IPS-NIHi7 (cell line): ENCODE results near the gene ANKRD33.
"Not testable (repeated sequence)": the region's sequence is repeated elsewhere in the genome, so short reads cannot be mapped to it uniquely, and the experiment has no call there.

Experiments
- DNase-seq: peaks from one replicate; pipeline ENCODE4 v3.0.0; 2012; ENCODE audit warnings: mixed read lengths; ENCODE audit errors: extremely low spot score

ANKRD33 gene

GRCh38 chr12:51879102-51879501 lies 8.8 kb upstream of the ANKRD33 start:
- no peak for DNase-seq

- DNase-seq = no peak
Measured at GRCh38 chr12:51883295-51883694, 4.6 kb upstream of the ANKRD33 start.

- no peak for DNase-seq
Measured at GRCh38 chr12:51883998-51884675, 3.8 kb upstream of the ANKRD33 start.

- no peak for DNase-seq
Measured at GRCh38 chr12:51884676-51885229, 3.1 kb upstream of the ANKRD33 start.

GRCh38 chr12:51885294-51886020 lies 2.4 kb upstream of the ANKRD33 start:
- not testable (repeated sequence) for DNase-seq

- DNase-seq = peak; percentile 51
Measured at GRCh38 chr12:51886021-51886710, 1.7 kb upstream of the ANKRD33 start.

GRCh38 chr12:51888316-51889215 lies 663 bp downstream of the ANKRD33 start:
- peak; percentile 11 for DNase-seq

GRCh38 chr12:51889216-51890132 lies 1.6 kb downstream of the ANKRD33 start:
- DNase-seq = peak; percentile 18

GRCh38 chr12:51890133-51890464 lies 2.2 kb downstream of the ANKRD33 start:
- DNase-seq = no peak

- DNase-seq = peak; percentile 7
Measured at GRCh38 chr12:51890511-51891171, 2.7 kb downstream of the ANKRD33 start.

- peak; percentile 7 for DNase-seq
Measured at GRCh38 chr12:51891843-51892242, 3.9 kb downstream of the ANKRD33 start.

GRCh38 chr12:51893786-51894185 lies 5.9 kb downstream of the ANKRD33 start:
- DNase-seq = no peak

GRCh38 chr12:51895378-51896135 lies 7.7 kb downstream of the ANKRD33 start:
- peak; percentile 7 for DNase-seq

GRCh38 chr12:51896236-51896635 lies 8.3 kb downstream of the ANKRD33 start:
- DNase-seq = peak; percentile 26

GRCh38 chr12:51897181-51897580 lies 9.3 kb downstream of the ANKRD33 start:
- DNase-seq = peak; percentile 7

- peak; percentile 5 for DNase-seq
Measured at GRCh38 chr12:51898506-51898905, 10.6 kb downstream of the ANKRD33 start.

GRCh38 chr12:51898937-51899336 lies 11.0 kb downstream of the ANKRD33 start:
- DNase-seq = peak; percentile 8

- DNase-seq = no peak
Measured at GRCh38 chr12:51900323-51900889, 12.5 kb downstream of the ANKRD33 start.
